Amniotic stem cell (primary cell): ENCODE data around the gene GALNT7.

Experiments used
- DNase-seq: peaks from one replicate; lab custom pipeline; 2025; lab: John Stamatoyannopoulos, UW

Gene GALNT7

DNA sequence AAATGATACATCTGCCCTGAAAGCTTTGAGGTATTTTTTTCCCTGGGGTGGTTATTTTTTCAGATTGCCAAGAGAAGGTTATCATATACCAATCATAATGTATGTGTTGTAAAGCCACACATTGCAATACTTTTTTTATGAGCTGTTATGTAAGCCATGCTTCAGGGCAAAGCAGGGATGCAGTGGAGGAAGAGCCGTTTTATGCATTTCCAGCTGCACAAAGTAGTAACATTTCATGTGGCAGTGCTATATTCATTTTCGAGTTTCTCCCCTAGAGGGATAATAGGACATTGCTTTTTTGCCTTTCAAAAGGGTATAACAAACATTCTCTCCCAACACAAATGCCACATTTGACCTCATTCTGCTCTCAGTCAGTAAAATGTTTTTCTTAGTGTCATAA lies 68.5 kb downstream of the GALNT7 start:
- DNase-seq, result no peak

- no peak for DNase-seq
These were observed 69.2 kb downstream of the GALNT7 start for GRCh38 chr4:173237762-173238161.

DNA sequence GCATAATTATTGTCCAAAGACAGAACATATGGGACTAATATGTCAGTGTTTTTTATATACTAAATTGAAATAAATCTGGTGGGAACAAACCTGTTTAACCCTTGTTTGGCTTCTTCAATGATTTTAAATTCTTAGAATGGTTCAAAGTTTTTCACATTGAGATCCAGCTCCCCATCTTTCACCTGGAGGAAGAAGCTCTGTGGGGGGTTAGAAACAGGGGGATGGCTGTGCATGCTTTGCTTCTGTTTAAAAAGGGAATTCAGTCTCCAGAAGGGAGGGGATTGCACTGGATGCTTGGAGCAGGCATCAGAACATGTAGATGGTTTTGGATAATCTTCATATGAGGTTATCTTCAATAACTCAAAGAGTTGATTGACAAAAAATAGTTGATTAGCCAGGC lies 72.1 kb downstream of the GALNT7 start:
- DNase-seq, result no peak

DNA sequence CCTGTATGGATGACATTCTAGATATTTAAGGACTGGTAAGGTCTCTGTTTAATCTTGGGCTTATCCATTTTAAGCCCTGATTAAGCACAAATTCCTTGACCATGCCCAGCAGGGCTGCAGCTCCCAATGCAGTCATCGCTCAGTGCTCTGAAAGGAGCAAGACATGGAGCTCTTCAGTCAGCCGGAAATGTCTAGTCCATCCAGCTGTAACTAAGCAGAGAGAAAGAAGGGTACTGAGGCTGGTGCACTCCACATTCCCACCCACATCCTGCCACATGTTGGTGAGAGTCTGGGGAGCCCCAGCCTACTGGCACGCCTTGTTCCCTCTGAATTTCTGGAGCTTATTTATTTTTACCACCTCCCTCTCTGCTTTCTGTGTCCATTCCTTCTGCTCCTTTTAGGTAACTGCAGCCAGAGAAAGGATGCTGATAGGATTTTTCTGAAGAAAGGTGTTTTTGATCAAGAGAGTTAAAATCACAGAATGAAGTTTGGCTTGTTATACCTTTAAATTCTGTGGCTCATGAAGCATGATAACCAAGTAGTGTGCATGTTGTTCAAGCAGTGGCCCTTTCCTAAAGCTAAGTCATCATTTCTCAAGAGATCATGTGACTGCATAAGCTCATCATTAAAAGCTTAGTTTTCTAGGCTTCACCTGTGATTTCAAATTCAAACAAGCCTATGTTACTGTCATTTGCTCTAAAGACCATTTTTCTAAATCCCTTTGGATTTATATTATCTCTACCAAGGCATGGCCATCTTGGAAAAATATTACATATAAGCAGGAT lies 74.0 kb downstream of the GALNT7 start:
- DNase-seq, result no peak

- DNase-seq, result peak; percentile 39
These were observed 74.7 kb downstream of the GALNT7 start for GRCh38 chr4:173243321-173243720.

DNA sequence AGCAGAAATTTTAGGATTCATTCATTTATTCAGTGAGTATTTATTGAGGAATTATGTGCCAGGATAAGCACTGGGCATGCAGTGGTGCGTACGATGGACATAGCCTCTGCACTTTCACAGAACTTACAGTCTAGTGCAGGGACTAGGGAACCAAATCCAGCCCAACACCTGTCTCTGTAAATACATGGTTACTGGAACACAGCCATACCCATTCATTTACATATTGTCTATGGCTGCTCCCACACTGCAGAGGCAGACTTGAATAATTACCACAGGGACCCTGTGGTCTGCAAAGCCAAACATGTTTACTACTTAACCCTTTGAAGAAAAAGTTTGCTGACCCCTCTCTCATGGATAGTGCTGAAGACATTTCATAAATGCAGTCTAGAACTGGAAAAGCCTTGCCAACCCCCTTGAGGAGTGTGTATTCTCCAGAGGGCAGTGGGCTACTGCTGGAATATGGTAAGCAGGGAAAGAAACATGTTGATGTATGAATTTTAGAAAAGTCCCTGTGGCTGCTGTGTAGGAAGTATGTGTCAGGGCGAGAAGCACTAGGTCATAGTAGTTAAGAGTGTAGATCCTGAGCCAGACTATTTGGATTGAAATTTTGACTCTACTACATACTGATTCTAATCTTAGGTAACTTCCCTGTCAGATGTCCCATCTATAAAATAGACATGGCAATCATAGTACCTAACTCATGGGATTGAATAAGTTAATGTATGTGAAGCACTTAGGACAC lies 75.5 kb downstream of the GALNT7 start:
- DNase-seq, result no peak

GRCh38 chr4:173245952-173246351 lies 77.3 kb downstream of the GALNT7 start:
- no peak for DNase-seq

DNA sequence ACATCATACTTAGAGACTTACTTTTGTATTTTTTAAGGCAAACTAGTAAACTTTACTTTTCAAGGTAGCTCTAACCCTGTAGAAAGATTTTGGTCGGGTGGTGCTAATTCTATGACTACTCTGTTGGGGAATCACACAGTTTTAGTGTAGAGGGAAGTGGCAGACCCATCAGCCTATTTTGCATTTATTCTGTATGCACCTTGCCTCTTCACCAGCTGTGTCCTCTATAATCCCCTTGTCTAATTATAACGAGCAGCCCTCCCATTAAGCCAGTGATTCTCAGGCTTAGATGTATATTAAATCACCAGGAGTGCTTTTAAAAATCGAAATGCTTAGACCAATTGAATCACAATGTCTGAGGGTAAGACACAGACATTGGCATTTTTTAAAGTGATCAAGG lies 78.1 kb downstream of the GALNT7 start:
- no peak for DNase-seq

GRCh38 chr4:173247321-173247720 lies 78.7 kb downstream of the GALNT7 start:
- DNase-seq, result no peak

GRCh38 chr4:173248690-173249089 lies 80.1 kb downstream of the GALNT7 start:
- DNase-seq, result no peak

DNA sequence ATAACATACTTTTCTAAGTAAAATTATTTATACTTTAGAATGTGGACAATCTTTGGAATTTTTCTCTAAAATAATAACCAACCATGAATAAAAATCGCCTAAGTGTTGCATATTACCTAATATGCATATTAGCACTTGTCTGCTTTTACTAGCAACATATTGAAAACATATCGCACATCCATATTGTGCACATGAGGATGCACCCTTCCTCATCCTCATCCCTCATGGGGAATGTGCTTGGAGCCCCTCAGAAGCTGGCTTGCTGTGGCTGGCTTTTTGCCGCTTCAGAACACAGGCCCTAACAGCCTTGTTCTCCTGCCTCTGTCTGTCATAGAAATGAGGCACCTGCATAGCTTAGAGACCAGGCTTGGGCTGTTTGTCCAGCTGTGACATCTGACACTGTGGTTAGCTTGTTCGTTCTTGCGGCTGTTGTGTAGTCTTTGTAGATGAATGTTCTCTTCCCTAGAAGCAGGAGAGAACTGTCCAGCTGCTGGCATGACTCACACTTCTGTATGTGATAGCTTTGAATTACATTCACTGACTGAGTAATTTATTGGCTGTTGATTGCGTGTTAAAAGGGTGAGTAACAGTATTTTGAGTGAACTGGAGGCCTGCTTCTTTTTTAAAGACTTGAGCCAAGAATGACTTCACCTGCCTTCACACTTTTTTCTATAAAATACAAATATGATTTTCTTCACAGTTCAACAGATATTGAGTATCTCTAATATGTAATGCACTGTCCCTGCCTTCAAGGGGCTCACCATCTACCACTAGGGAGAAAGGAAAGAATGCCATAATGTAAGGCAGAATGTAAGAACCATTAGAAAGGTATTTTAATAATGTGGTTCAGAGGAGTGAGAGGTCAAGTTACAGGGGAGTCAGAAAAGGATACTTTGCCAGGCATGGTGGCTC lies 83.7 kb downstream of the GALNT7 start:
- DNase-seq, result peak; percentile 63

GRCh38 chr4:173253561-173253960 lies 85.0 kb downstream of the GALNT7 start:
- no peak for DNase-seq

- no peak for DNase-seq
These were observed 86.0 kb downstream of the GALNT7 start for GRCh38 chr4:173254646-173255045.

DNA sequence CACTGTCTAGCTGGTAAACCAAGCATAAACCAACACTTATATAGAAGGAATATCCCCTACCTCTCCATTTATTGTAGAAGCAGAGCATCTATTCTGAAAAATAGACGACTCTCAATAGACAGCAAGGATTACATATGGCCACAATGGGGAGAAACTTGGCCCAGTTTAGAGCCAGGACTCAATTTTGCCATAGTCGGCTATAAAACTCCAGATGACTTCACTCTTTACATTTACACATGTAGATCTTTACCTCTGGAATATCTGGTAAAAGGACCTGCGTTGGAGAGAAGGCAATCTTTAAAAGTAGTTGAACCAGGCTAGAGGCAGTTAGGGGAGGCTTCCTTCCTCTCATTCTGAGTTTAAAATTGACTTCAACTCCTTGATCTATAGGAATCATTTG lies 88.2 kb downstream of the GALNT7 start:
- no peak for DNase-seq

DNA sequence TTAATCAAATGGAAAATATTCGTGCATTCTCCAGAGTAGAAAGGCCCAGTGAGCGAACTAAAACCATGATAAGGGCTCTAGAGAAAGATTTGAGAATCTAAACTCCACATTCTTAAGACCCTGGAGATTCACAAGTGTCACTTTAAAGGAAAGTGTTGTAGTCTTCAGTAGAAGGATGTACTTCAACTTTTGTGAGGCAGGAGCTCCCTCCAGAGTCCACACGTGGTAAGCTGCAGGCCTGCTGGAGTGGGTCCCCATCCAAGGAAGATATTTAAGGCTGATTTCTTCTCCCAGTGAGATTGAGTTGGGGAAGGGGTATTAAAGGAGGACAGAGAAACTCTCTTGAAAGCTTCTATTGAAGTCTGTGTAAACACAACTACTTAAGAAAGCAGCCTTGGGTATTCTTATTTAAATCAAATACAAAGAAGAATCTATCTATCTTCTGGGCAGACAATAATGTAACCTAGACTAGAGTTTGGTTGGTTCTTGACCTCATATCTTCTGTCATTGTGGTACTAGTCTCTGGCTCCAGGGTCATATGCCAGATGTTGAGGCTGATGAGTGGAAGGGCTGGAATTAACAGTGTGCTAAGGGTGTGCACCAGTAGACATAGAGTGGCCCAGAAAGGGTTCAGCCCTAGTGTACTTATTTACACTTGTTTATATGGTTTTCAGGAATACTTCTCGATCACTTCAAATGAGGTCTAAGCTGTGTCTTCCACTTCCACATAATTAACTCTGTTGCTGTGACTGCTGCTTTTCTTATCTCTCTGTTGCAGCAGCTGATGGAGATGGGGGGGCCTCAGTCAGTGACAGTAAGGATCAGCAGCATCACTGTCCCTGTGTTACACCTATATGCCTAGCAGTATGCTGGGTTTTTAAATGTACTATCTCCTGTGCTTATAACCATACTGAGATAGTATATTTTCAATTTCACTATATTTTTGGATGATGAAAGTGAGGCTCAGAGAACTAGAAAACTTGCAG lies 89.4 kb downstream of the GALNT7 start:
- peak; percentile 33 for DNase-seq

GRCh38 chr4:173258866-173259265 lies 90.3 kb downstream of the GALNT7 start:
- no peak for DNase-seq

DNA sequence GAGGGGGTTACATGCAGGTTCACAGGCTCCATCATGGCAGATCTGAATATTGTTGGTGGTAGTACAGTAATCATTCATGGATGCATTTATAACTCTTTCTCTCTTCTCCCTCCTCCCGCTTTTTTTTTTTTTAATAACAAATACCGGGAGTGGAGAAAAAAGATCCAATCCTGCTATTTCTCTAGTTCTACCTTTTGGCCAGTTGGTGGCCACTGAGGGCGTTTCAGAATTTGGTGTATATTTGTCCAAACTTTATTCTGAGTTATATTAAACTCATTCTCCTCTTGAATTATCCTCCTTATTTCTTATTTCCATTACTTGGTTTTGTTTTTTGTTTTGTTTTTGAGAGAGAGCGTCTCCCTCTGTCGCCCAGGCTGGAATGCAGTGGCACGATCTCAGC lies 90.7 kb downstream of the GALNT7 start:
- DNase-seq, result no peak

DNA sequence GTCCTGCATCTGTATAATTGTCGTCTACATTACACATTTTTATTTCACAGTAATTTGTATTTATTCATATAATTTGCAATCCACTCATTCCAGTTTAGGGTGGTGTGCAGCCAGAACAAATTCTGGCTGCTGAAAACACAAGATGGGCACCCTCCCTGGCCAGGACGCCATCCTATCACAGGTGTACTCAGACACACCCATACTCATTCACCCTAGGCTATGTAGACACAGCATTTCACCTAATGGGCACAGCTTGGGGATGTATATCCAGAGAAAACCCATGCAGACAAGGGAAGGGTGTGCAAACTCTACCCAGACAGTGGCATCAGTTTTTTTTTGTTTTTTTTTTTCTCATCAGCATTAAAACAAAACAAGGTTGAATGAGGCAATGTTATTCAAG lies 92.4 kb downstream of the GALNT7 start:
- no peak for DNase-seq

DNA sequence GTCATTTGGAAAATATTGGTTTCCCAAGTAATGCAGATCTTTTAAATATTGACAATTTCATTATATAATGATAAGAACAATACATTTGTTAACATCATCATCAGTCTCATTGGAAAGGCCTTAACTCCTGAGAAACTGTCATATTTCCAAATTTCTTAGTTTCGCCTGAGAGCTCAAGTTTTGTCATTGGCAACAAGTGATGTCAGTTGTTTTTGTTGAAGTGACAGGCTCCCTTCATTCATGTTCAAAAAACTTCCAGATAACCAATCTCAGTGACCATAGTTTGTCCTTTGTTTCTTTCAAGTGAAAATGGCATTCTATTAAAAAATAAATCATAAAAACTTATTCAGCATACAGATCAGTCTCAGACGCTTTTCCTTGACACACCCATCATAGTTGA lies 93.8 kb downstream of the GALNT7 start:
- no peak for DNase-seq

DNA sequence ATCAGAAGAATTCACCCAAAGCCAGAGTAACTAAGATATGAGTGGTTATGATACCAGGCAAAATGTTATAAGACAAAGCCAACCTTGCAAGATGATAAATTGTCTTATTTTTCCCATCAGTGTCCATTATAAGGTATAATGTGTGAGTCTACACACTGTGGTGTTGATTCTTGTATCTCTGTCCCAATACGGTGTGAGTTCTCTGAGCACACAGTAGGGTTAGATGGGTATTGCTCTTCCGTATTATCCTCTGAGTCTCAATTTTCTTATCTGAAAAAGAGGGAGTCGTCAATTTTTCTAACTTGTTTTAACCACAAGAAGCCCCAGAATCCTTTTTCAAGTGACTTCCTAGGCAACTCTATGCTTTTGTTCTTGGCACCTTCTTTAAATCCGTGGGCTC lies 95.6 kb downstream of the GALNT7 start:
- no peak for DNase-seq

GRCh38 chr4:173264684-173265185 lies 96.1 kb downstream of the GALNT7 start:
- DNase-seq, result no peak
